Neural cell (in vitro differentiated cells): ENCODE data around the gene WDR7. TPM values are rescaled to one million over a fixed set of nuclear protein-coding genes. Genes with fewer than 3 reads are reported as not detected.

ENCODE experiments used
- H2AFZ ChIP-seq: fragments of 200-600, 300-800 bp; sonication (generic), shearing (Covaris generic); 2 replicates; pipeline ENCODE4 v1.6.0; 2014; ENCODE audit warnings: low read depth, mild to moderate bottlenecking, antibody characterized with exemption, low read length, moderate library complexity
- H3F3A ChIP-seq: fragments of 200-600 bp; shearing (Covaris generic); 2 replicates; pipeline ENCODE4 v1.6.1; 2016; ENCODE audit warnings: mild to moderate bottlenecking, moderate library complexity, mixed read lengths, antibody characterized with exemption, low read length; ENCODE audit not compliant: insufficient read depth, poor library complexity, severe bottlenecking
- H3K27ac ChIP-seq: fragments of 200-600, 300-800 bp; sonication (generic), shearing (Covaris generic); 2 replicates; pipeline ENCODE4 v1.5.1; 2014; ENCODE audit warnings: mild to moderate bottlenecking, low read length, moderate library complexity
- H3K27me3 ChIP-seq: fragments of 300-800, 200-600 bp; sonication (generic), shearing (Covaris generic); 2 replicates; pipeline ENCODE4 v1.6.0; 2014; ENCODE audit warnings: mild to moderate bottlenecking, low read depth, low read length, moderate library complexity; ENCODE audit not compliant: insufficient read depth
- H3K36me3 ChIP-seq: fragments of 300-800, 200-600 bp; sonication (generic), shearing (Covaris generic); 2 replicates; pipeline ENCODE4 v1.5.1; 2014; ENCODE audit warnings: mild to moderate bottlenecking, antibody characterized with exemption, low read length, moderate library complexity; ENCODE audit not compliant: insufficient read depth
- H3K4me2 ChIP-seq: fragments of 300-800, 200-600 bp; sonication (generic), shearing (Covaris generic); 2 replicates; pipeline ENCODE4 v1.6.0; 2014; ENCODE audit warnings: mild to moderate bottlenecking, low read length
- H3K4me3 ChIP-seq: fragments of 300-800, 200-600 bp; sonication (generic), shearing (Covaris generic); 2 replicates; pipeline ENCODE4 v1.5.1; 2014; ENCODE audit warnings: mild to moderate bottlenecking, low read length, moderate library complexity
- H3K79me2 ChIP-seq: fragments of 200-600 bp; shearing (Covaris generic); replicated peaks from 2 replicates; pipeline ENCODE4 v1.6.0; 2014; ENCODE audit warnings: mild to moderate bottlenecking, low read length, moderate library complexity; ENCODE audit not compliant: insufficient read depth
- H3K9ac ChIP-seq: fragments of 300-800, 200-600 bp; sonication (generic), shearing (Covaris generic); 2 replicates; pipeline ENCODE4 v1.6.1; 2016; ENCODE audit warnings: mild to moderate bottlenecking, low read length, mixed read lengths
- H3K9me2 ChIP-seq: fragments of 200-600 bp; shearing (Covaris generic); 2 replicates; pipeline ENCODE4 v1.6.1; 2016; ENCODE audit warnings: mild to moderate bottlenecking, low read length, mixed read lengths; ENCODE audit not compliant: insufficient read depth
- H3K9me3 ChIP-seq: fragments of 200-600, 300-800 bp; sonication (generic), shearing (Covaris generic); 2 replicates; pipeline ENCODE4 v1.6.1; 2016; ENCODE audit warnings: mild to moderate bottlenecking, mixed run types, low read length, moderate library complexity, mixed read lengths
- H4K20me1 ChIP-seq: fragments of 200-600 bp; shearing (Covaris generic); 2 replicates; pipeline ENCODE4 v1.6.1; 2016; ENCODE audit warnings: mild to moderate bottlenecking, mixed run types; ENCODE audit not compliant: insufficient read depth
- CTCF ChIP-seq: fragments of 450-650 bp; IDR thresholded peaks from 2 replicates; pipeline ENCODE4 v1.5.1; 2014; ENCODE audit warnings: antibody characterized with exemption, mild to moderate bottlenecking, moderate library complexity; ENCODE audit not compliant: poor library complexity, severe bottlenecking
- EP300 ChIP-seq: fragments of 450-650 bp; conservative IDR thresholded peaks from 2 replicates; pipeline ENCODE4 v1.6.1; 2014; ENCODE audit warnings: antibody characterized with exemption, mild to moderate bottlenecking, moderate library complexity; ENCODE audit not compliant: poor library complexity, severe bottlenecking
- EZH2 ChIP-seq: fragments of 200-600, 300-800 bp; shearing (Covaris generic), sonication (generic); IDR thresholded peaks from 2 replicates; pipeline ENCODE4 v1.6.1; 2014; ENCODE audit warnings: antibody characterized with exemption, low read length, borderline replicate concordance, mild to moderate bottlenecking; ENCODE audit not compliant: insufficient read depth, poor library complexity, severe bottlenecking
- MXI1 ChIP-seq: fragments of 450-650 bp; conservative IDR thresholded peaks from 2 replicates; pipeline ENCODE4 v1.6.1; 2014; ENCODE audit warnings: antibody characterized with exemption, mild to moderate bottlenecking; ENCODE audit not compliant: poor library complexity, severe bottlenecking
- POLR2AphosphoS5 ChIP-seq: IDR thresholded peaks from 2 replicates; pipeline ENCODE4 v1.6.1; 2012
- RAD21 ChIP-seq: fragments of 450-650 bp; conservative IDR thresholded peaks from 2 replicates; pipeline ENCODE4 v1.6.1; 2014; ENCODE audit warnings: antibody characterized with exemption, mild to moderate bottlenecking, moderate library complexity
- SMC3 ChIP-seq: fragments of 450-650 bp; conservative IDR thresholded peaks from 2 replicates; pipeline ENCODE4 v1.6.1; 2014; ENCODE audit warnings: antibody characterized with exemption, mild to moderate bottlenecking, moderate library complexity; ENCODE audit not compliant: poor library complexity
- TAF1 ChIP-seq: IDR thresholded peaks from 2 replicates; pipeline ENCODE4 v1.6.1; 2012; ENCODE audit warnings: low read depth
- polyA plus RNA-seq: library from polyadenylated mRNA; depleted of rRNA; stranded (reverse); fragments of >200 nt; gene quantifications from 2 replicates; pipeline ENCODE4 v1.2.3, GENCODE V29; 2014
- TF ChIP-seq, protein P1 (sequence below): IDR thresholded peaks from 2 replicates; pipeline ENCODE4 v1.6.1; 2012; ENCODE audit warnings: borderline replicate concordance

WDR7 gene
- polyA plus RNA-seq, 1 donor from 2014 or later, result 15.1 TPM

GRCh38 chr18:56982766-56983165 lies 331.6 kb downstream of the WDR7 start:
- Histone ChIP-seq H3K27me3 (no peaks in the 10 kb centered on the region), H3K9me3 (no peaks in the 10 kb centered on the region), H3F3A (no peaks in the 10 kb centered on the region), H3K79me2 (no peaks in the 10 kb centered on the region), H3K4me2 (no peak overlapping the region), H2AFZ (peak overlapping the region; percentile 31), H4K20me1 (no peaks in the 10 kb centered on the region), H3K27ac (peak overlapping the region; percentile 3), H3K4me3 (peak overlapping the region; percentile 4), H3K36me3 (no peaks in the 10 kb centered on the region), H3K9me2 (no peaks in the 10 kb centered on the region), H3K9ac (peak overlapping the region; percentile 0)
- TF ChIP-seq EP300, result peak; percentile 18
- no peak for TF ChIP-seq MXI1
- TF ChIP-seq RAD21, result no peak

DNA sequence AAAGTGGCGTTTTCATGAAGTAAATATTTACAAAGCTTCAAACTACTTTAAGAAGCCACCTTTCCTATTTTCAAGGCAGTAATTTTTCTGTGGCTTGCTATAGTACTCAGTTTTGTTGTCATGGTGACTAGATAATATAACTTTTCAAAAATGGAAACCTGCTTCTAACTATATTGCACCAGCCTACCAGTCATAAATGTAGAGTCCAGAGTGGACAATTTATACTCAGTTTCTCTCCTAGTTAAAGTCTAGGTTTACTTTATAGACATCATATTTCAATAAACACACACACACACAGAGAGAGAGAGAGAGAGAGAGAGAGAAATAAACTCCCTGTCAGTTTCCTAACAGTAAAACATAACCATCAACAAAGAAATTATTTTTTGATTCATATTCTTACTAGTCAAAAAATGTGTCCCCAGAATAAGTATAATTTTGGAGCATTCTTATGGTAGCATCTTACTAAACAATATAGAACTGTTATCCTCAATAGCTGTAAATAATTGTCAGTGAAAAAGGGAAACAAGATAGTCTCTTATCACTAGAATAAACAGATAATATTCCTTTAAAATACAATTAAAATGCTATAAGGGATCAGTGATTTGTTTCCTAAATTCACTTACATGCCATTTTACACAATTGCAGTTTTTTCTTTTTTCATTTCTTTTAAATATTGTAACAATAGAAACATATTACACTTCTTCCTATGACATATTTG lies 332.3 kb downstream of the WDR7 start:
- no peaks in the 10 kb centered on the region for H3K36me3 ChIP-seq
- no peak overlapping the region for H3K4me2 ChIP-seq
- H3K27ac ChIP-seq, result peak overlapping the region; percentile 3
- TF ChIP-seq, protein P1, sequence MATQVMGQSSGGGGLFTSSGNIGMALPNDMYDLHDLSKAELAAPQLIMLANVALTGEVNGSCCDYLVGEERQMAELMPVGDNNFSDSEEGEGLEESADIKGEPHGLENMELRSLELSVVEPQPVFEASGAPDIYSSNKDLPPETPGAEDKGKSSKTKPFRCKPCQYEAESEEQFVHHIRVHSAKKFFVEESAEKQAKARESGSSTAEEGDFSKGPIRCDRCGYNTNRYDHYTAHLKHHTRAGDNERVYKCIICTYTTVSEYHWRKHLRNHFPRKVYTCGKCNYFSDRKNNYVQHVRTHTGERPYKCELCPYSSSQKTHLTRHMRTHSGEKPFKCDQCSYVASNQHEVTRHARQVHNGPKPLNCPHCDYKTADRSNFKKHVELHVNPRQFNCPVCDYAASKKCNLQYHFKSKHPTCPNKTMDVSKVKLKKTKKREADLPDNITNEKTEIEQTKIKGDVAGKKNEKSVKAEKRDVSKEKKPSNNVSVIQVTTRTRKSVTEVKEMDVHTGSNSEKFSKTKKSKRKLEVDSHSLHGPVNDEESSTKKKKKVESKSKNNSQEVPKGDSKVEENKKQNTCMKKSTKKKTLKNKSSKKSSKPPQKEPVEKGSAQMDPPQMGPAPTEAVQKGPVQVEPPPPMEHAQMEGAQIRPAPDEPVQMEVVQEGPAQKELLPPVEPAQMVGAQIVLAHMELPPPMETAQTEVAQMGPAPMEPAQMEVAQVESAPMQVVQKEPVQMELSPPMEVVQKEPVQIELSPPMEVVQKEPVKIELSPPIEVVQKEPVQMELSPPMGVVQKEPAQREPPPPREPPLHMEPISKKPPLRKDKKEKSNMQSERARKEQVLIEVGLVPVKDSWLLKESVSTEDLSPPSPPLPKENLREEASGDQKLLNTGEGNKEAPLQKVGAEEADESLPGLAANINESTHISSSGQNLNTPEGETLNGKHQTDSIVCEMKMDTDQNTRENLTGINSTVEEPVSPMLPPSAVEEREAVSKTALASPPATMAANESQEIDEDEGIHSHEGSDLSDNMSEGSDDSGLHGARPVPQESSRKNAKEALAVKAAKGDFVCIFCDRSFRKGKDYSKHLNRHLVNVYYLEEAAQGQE, result no peak
- no peak for TF ChIP-seq SMC3
- no peak for TF ChIP-seq RAD21
- no peak for TF ChIP-seq CTCF
- no peak for TF ChIP-seq POLR2AphosphoS5
- no peak for TF ChIP-seq TAF1
- TF ChIP-seq EZH2, result no peak
- no peak for TF ChIP-seq EP300
- peak overlapping the region; percentile 0 for H3K9ac ChIP-seq
- no peaks in the 10 kb centered on the region for H3K9me3 ChIP-seq
- H4K20me1 ChIP-seq, result no peaks in the 10 kb centered on the region
- H3F3A ChIP-seq, result no peaks in the 10 kb centered on the region
- H3K79me2 ChIP-seq, result no peaks in the 10 kb centered on the region
- H2AFZ ChIP-seq, result no peak overlapping the region
- peak overlapping the region; percentile 4 for H3K4me3 ChIP-seq
- H3K9me2 ChIP-seq, result no peaks in the 10 kb centered on the region
- H3K27me3 ChIP-seq, result no peaks in the 10 kb centered on the region
